Fibroblast of the aortic adventitia (primary cell): ENCODE measurements around the gene AFF3. TPM values are rescaled to one million over a fixed set of nuclear protein-coding genes. Genes with fewer than 3 reads are reported as not detected.

Experiments
- DNase-seq: peaks from one replicate; pipeline ENCODE4 v3.0.0-alpha.2; 2010; ENCODE audit warnings: low read depth
- H3K4me3 ChIP-seq: 2 replicates; pipeline ENCODE4 v1.5.1; 2011; ENCODE audit warnings: low read depth, mild to moderate bottlenecking, control low read depth, low read length, moderate library complexity
- total RNA-seq: library from RNA; depleted of rRNA; stranded (reverse); fragments of >200 nt; gene quantifications from 2 replicates; pipeline ENCODE4 v1.2.3, GENCODE V29; 2012; ENCODE audit warnings: low replicate concordance
- TF ChIP-seq, protein P1 (sequence below): IDR thresholded peaks from 2 replicates; pipeline ENCODE4 v1.5.1; 2011; ENCODE audit warnings: mild to moderate bottlenecking, low read length, control low read depth, inconsistent platforms; ENCODE audit not compliant: insufficient read depth

The AFF3 gene
- total RNA-seq, 1 donor = 4.2 TPM

DNA sequence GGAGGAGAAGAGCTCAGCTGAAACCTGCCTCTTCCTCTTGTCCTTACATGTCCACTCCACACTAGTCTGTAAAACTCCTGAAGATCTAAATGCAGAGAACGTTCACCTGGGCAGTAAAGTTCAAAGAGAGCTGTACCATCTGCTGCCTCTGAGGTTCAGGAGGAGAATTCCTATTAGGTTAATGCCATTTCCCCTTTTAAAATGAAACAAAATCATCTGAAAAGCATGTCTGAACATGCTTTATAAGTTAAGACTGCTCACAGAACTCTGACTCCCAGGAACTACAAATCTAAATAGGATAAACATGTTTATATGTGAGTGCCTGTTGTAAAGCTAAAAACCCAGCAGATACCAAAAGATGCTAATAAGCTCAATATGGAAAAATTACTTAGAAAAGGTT, 164.4 kb downstream of the AFF3 start:
- TF ChIP-seq, protein P1, sequence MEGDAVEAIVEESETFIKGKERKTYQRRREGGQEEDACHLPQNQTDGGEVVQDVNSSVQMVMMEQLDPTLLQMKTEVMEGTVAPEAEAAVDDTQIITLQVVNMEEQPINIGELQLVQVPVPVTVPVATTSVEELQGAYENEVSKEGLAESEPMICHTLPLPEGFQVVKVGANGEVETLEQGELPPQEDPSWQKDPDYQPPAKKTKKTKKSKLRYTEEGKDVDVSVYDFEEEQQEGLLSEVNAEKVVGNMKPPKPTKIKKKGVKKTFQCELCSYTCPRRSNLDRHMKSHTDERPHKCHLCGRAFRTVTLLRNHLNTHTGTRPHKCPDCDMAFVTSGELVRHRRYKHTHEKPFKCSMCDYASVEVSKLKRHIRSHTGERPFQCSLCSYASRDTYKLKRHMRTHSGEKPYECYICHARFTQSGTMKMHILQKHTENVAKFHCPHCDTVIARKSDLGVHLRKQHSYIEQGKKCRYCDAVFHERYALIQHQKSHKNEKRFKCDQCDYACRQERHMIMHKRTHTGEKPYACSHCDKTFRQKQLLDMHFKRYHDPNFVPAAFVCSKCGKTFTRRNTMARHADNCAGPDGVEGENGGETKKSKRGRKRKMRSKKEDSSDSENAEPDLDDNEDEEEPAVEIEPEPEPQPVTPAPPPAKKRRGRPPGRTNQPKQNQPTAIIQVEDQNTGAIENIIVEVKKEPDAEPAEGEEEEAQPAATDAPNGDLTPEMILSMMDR = no peak
- H3K4me3 ChIP-seq = no peak overlapping the region
- no peak for DNase-seq

DNA sequence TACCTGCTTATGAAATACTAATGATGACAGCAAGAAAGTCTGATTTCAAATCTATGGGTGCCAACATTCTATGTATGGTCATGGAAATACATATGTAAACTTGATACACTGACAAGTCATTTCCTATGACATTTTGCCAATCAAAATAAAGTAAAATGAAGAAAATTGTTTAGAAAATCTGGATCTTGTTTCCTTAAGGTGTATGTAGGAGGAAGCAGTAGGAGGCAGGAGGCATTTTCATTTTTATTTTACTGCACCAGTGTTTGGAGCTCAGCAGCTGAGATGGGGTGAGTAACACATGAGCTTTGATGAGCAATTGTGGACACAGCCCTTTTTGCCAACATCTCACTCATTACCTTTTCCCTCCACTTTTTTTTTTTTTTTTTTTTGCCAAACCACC, 167.0 kb downstream of the AFF3 start:
- no peak overlapping the region for H3K4me3 ChIP-seq
- peak; percentile 53 for DNase-seq
- TF ChIP-seq, protein P1 = no peak

DNA sequence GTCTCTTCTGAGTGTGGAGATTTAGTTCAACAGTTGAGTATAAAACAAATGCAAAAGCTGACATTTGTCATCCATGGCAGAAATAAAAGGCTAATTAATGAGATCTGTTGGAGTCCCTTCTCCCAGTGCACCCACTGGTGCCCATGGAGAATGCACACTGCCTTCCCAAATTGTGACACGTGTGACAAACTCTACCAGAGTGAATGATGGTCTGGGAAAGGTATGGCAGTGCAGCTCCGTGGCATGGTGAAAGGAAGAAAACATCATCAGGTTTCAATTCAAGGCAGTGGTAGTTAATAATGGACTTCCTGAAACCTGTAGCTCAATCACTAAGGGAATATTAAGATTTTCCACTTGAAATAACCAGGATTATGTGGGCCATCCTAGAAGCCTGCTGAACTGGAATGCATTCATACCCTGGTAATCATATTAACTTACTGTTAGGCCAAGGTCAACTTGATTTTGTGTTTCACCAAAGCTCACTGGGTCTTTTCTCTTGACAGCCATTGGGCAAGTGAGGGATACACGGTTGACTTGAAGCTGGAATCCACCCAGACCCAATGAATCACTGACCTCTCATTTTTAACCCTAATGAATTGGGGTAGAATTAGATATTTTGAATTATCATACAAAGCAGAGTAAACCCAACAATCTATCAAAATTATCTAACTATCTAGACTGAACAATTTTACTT, 167.6 kb downstream of the AFF3 start:
- TF ChIP-seq, protein P1 = no peak
- DNase-seq = peak; percentile 57
- no peak overlapping the region for H3K4me3 ChIP-seq

DNA sequence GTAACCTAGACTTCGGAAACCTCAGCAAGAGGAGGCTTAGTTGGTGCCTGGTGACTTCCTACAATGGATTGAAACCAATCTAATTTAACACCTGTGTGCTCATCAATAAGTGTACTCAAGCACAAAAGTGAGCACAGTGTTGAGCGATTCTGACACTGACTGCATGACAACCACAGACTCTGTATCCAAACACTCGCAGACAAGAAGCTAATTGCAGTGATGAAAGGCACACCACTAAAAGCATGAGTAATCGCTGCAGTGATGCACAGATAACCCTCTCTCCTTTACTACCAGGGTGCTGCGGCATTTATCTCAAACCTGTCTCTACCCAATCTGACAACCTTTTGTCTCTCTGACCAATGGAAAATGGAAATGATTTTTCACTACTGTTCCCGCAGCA, 168.1 kb downstream of the AFF3 start:
- DNase-seq = no peak
- no peak overlapping the region for H3K4me3 ChIP-seq
- TF ChIP-seq, protein P1 = no peak

DNA sequence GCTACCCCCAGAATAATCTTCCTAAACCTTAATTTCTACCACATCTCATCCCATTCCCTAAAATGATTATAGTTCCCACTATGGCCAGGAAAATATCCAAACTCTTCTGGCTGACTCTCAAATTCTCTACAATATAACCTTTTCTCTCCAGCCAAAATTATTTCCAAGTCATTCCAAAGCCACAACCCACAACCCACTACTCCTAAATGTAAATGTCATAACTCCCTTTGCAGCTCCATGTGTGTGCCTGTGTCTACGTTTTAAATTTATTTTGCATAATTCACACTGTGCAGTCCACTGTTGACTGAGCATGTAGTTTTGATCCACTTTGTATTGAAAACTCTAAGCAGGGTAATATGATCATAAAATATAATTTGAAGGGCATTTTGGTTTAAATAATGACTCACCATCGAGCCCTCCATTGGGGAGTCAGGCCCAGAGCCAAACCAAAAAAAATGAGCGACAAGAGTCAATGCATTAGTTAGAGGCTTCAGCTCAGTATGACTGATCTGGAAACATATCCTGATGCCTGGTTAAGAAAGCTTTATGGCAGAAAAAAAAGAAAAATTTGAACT, 171.0 kb downstream of the AFF3 start:
- DNase-seq = no peak
- H3K4me3 ChIP-seq = no peak overlapping the region
- TF ChIP-seq, protein P1 = no peak

DNA sequence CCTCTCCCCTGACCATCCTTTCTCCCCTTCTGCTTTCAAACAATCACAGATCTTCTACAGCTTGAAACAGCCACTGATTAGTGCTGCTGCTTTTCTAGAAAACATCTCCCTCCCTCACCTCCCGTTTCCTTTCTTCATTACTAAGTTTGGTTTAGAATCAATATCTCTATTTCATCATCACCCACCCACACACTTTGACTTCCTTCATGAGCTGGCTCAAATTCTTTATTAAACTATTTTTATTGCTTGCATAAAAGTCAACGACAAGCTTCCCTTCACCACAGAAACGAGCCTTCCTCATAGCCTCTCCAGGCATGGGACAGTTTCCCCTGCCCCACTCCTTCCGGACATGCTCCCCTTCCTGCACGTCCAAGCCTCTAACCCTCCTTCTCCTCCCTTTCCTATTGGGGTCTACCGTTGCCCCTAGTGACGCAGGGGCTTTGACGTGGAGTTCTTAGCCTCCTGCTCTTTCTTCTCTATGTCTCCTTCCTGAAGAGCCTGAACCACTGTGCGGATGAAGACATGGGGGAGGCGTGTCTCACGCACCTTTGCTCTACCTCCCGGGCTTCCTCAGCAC, 172.0 kb downstream of the AFF3 start:
- no peak overlapping the region for H3K4me3 ChIP-seq
- TF ChIP-seq, protein P1 = no peak
- DNase-seq = no peak
